NB4 (cell line): ENCODE results near the gene SLC38A10.

Source experiments
- DNase-seq: peaks from one replicate; pipeline ENCODE4 v3.0.0; 2010; ENCODE audit warnings: low read depth
- H3K4me3 ChIP-seq: one replicate; pipeline ENCODE4 v1.5.1; 2011; ENCODE audit warnings: mild to moderate bottlenecking, low read depth, low read length, moderate library complexity
- MYC ChIP-seq: IDR thresholded peaks from 2 replicates; pipeline ENCODE4 v1.6.1; 2011; ENCODE audit warnings: low read depth, low read length
- POLR2A ChIP-seq: IDR thresholded peaks from 2 replicates; pipeline ENCODE4 v1.6.1; 2011; ENCODE audit warnings: mild to moderate bottlenecking; ENCODE audit not compliant: insufficient read length; ENCODE audit errors: extremely low read depth
- TF ChIP-seq, protein P1 (sequence below): IDR thresholded peaks from 2 replicates; pipeline ENCODE4 v1.6.1; 2011; ENCODE audit warnings: low read depth, low read length
- TF ChIP-seq, protein P2 (sequence below): IDR thresholded peaks from one replicate; pipeline ENCODE4 v1.5.1; 2012; ENCODE audit warnings: low read depth, low read length

The SLC38A10 gene

DNA sequence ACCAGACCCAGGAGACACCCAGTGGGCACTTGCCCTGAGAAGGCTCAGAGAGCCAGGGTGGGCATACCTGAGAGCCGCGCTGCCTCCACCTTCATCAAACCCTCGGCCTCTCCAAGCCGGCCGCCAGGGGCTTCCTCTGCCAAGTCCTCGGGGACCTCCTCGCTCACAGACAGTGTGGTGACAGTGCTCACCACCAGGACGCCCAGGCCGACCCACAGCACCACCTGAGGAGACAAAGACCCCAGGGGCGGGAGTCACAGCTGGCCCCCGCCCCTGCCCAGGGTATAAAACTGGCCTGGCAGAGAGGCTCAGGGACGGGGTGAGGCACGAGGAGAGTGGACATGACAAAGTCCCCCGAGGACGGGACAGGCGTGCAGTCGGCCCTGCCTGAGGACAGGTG lies 34.9 kb downstream of the SLC38A10 start:
- DNase-seq = no peak
- TF ChIP-seq, protein P1, sequence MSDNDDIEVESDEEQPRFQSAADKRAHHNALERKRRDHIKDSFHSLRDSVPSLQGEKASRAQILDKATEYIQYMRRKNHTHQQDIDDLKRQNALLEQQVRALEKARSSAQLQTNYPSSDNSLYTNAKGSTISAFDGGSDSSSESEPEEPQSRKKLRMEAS = no peak
- TF ChIP-seq POLR2A (no peak), MYC (no peak)
- TF ChIP-seq, protein P2, sequence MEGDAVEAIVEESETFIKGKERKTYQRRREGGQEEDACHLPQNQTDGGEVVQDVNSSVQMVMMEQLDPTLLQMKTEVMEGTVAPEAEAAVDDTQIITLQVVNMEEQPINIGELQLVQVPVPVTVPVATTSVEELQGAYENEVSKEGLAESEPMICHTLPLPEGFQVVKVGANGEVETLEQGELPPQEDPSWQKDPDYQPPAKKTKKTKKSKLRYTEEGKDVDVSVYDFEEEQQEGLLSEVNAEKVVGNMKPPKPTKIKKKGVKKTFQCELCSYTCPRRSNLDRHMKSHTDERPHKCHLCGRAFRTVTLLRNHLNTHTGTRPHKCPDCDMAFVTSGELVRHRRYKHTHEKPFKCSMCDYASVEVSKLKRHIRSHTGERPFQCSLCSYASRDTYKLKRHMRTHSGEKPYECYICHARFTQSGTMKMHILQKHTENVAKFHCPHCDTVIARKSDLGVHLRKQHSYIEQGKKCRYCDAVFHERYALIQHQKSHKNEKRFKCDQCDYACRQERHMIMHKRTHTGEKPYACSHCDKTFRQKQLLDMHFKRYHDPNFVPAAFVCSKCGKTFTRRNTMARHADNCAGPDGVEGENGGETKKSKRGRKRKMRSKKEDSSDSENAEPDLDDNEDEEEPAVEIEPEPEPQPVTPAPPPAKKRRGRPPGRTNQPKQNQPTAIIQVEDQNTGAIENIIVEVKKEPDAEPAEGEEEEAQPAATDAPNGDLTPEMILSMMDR = no peak
- H3K4me3 ChIP-seq = no peak overlapping the region

DNA sequence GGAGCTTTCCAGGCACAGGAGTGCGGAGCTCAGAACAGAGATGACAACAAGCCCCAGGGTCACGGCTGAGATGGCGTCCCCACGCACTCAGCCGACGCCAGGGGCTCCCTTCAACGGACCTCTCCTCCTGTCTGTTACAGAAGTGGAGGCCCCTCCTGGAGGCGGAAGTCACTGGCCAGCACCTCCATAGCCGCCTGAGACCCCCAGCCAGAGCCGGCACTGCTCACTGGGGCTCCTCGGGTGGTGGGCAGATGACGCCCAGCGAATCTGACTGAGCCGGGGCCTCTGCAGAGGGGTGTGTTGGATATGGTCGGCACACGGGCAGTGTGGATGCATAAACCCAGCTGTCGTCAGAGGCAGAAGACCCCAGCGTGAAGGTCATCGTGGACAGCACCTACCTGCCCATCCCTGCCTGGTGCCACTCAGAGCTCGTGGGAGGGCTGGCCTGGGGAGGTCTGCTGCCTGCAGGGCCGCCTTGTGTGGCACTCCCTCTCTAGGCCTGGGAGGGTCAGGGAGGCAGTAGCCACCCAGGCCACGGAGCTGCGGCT lies 36.0 kb downstream of the SLC38A10 start:
- H3K4me3 ChIP-seq = no peak overlapping the region

DNA sequence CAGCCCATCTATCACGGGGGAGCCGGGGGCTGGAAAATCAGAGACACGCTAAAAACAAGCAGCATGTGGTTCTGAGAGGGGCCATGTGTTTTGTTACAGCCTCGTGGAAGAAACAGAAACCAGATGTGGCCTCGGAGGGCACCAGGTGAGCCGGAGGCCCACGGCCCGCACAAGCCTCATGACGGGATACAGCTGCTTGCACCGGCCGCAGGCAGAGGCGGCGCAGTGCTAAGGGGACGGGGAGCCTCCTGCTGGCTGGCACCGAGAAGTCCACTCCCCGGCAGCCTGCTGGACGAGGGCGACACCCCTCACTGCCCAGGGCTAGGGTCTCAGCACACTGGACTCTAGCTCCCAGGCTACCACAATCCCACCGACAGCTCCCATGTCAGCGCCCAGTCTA lies 36.8 kb downstream of the SLC38A10 start:
- H3K4me3 ChIP-seq = no peak overlapping the region
- TF ChIP-seq, protein P2 = no peak
- TF ChIP-seq, protein P1 = no peak
- TF ChIP-seq MYC (no peak), POLR2A (no peak)
- DNase-seq = no peak

More for the DNA sequence above, 36.0 kb downstream of the SLC38A10 start:
- DNase-seq = no peak
- no peak for TF ChIP-seq POLR2A
- TF ChIP-seq, protein P1 = no peak
- TF ChIP-seq MYC = no peak

DNA sequence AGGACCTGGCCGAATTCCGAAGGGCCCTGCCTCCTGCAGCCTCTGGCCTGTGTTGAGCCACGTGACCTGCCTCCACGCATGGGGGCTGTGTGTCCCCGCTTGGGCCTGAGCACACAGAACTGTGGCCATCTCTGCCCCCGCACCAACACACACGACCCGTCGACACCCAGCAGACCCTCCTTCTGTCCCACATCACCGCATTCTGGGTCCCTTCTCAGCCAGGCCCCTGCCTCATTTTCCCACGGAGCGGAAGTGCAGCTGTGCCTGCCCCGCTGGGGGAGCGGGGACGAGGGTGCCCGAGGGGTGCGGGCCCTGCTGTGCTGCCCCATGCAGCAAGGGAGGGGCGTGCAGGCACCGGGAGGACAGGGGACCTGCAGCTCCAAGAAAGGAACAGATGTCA lies 37.6 kb downstream of the SLC38A10 start:
- TF ChIP-seq, protein P1 = no peak
- TF ChIP-seq, protein P2 = no peak
- TF ChIP-seq POLR2A = no peak
- no peak for TF ChIP-seq MYC
- H3K4me3 ChIP-seq = no peak overlapping the region

DNA sequence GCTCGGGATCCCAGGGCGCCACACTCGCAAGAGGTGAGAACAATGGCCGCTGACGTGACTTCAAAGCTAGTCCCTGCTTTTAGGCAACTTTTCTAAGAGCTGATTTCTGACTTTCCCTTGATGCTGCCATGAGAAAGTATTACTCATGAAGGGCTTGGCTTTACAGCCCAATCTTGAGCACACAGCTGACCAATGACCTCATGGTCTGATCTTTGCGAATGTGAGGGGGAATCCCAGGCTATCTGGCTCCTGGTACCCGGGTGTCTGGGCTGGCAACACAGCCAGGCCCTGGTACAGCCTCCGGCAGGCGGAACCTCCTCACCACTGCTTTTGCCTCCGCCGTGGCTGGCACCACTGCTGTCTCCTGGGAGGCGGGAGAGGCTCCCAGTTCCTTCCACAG lies 38.5 kb downstream of the SLC38A10 start:
- no peak for DNase-seq
- TF ChIP-seq, protein P2 = no peak
- TF ChIP-seq POLR2A (no peak), MYC (no peak)
- TF ChIP-seq, protein P1 = no peak
- H3K4me3 ChIP-seq = no peak overlapping the region

More for the DNA sequence above, 37.6 kb downstream of the SLC38A10 start:
- DNase-seq = no peak

DNA sequence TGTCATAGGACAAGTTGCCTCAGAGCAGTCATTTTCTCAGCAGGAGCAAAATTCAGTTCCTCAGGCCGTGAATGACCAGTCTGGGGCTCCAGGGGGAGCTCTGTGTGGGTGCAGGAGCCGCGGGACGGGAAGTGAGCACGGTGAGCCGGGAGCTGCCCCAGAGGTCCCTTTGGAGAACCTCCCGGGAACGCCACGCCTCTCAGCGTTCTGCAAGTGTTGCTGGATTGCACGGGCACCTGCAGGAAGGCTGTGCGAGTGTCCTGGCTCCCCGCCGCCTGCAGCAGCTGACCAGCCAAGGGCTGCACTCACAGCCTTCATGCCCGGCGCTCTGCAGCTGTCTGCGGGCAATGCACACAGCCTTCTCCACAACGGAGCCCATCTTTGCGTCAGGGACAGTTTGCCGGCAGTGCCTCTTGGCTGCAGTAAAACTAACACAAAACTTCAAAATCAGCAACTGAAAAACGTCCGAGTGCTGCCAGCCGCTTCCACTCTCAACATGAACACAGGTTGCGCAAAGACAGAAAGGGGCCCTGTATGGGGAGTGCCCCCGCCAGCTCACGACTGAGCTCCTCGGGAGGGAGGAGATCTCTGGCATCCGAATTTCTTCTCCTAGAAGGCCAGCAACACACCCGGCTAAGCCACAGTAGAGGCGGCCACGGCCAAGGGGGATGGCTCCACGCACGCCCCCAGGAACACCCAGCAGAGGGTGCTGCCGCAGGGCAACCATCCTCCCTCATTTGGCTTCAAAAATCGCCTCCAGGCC lies 40.0 kb downstream of the SLC38A10 start:
- H3K4me3 ChIP-seq = peak overlapping the region; percentile 44
- peak; percentile 68 for TF ChIP-seq MYC
- peak; percentile 15 for TF ChIP-seq POLR2A
- TF ChIP-seq, protein P2 = peak; percentile 73
- TF ChIP-seq, protein P1 = peak; percentile 37; the same call in 1 of the 2 replicates
- peak; percentile 93 for DNase-seq
